ENCODE data around the gene ALDH4A1.
A peak's percentile ranks its signal among the peaks of the same experiment; 100 is the strongest.

ALDH4A1 gene

DNA sequence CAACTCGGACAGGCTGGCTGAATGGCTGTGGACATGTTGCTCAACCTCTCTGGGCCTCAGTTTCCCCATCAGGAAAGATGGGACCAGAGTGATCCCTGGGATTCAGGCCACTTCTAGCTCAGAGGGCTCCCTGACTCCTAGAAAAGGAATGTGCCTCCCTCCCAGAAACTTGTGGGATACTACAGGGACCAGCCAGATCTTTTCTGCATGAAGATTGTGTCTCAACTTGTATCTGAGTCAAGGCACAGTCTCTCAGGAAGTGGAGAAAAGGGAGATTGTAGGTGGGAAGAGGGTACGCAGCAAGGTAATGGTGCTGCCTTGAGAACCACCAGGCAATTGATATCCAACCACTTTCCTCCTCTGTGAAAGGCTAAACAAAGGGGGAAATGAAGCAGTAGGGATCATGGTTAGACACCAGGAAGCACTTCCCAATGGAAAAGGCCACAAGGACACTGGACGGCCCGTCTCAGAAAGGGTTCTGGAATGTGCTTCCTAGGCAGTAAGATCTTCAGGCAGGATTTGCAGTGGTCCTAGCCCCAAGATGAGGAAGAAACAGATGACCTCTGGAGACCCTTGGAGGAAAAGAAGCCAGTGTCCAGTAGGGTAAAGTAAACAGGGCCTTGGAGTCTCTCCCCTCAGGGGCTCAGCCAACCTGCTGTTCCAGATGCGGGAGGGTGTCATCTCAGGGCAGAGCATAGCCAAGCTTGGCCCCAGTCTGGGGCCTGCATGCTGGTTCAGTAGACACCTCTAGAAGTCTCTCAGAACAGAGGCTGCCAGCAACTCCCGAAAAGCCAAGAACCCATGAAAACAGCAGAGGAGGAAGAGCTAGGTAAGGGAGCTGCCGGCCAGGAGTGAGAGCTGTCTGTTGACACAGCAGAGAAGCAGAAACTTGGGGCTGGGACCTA, 37.3 kb upstream of the ALDH4A1 start:
- DNase-seq: no peak

DNA sequence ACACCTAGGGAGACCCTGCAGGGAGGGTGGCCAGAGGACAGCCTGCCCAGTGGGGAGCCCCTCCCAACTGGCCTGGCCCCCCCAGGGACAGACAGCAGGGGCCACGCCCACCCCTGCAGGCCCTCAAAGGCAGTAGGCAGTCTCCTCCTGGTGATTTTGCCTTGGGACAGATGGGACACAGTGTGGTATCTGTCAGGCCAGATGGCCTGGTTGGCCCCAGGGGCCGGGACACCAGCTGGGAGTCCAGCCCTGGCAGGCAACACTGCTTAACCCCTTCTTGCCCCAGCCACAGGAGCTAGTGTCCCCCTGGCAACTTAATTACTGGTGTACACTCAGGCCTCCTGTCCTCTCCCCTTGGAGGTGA, 36.3 kb upstream of the ALDH4A1 start:
- no peak for DNase-seq

DNA sequence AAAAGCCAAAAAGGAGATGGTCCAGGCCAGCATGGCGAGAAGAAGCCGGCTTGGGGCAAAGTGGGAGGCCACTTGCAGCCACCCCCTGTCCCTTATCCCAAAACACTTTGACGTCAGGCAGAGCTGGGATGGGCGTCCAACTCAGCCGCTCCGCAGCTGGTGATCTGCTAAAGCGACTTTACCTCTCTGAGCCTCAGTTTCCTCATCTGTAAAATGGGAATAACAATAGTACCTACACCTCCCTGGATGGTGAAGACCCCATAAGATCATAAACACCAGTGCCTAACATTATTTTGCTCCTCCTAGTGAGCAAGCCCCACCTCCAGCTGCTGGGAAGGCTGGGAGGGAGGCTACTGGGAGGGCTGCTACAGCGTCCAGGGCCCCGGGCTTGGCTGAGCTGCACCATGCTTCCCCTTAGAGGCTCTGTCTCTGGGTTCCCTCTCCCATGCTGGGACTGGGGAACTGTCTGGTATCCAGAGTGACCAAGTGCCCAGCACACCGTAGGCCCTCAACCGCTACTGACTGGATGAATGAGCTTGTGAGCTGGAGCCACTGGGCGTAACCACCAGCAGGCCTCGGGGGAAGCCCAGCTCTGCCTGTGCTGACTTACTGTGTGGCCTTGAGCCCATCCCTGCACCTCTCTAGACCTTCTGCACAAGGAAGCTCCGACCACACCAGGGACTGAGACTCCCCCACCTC, 35.8 kb upstream of the ALDH4A1 start:
- DNase-seq: no peak

DNA sequence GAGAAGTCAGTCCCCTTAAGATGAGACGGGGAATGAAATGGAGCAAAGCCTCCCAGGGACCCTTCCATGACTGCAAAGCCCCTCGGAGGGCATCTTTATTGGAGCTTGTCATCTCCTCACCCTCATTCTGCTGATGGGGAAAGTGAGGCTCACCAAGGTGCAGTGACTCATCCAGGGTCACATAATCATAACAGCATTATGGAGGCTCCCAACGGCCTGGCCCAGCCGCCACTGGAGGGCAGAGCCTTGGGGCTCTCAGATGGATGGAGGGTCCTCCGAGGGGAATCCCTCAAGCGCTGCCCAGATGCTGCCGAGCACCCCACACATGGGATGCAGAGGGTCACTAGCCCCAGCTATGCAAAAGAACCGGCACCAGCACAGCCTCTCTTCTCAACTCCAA, 35.2 kb upstream of the ALDH4A1 start:
- no peak for DNase-seq

DNA sequence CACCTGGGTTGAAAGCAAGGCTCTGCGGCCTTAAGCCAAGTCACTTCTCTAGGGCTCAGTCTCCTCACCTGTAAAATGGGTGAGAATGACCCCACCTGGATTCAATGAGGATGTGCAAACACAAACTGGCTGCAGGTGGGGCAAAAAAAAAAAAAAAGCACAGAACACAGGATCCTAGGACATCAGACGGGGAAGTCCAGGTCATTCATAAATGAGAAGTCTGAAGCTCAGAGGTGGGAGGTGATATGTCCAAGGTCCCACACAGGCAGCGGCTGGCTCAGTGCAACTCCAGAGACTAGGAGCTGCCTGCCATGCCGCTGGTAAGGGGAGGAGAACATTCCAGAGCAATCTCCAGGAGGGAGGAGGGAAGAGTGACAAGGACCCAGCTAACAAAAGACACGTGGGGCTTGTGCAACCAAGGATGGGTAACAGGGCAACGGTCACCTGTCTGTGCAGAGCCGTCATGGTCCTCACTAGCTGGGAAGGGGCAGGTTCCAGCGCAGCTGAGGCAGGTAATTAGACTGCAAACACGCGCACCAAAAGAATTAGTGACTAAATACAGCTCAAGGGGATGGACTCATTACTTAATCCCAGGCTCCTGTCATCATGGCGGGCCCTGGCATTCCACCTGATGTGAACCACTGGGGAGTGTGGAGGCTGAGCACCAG, 34.6 kb upstream of the ALDH4A1 start:
- DNase-seq: no peak

DNA sequence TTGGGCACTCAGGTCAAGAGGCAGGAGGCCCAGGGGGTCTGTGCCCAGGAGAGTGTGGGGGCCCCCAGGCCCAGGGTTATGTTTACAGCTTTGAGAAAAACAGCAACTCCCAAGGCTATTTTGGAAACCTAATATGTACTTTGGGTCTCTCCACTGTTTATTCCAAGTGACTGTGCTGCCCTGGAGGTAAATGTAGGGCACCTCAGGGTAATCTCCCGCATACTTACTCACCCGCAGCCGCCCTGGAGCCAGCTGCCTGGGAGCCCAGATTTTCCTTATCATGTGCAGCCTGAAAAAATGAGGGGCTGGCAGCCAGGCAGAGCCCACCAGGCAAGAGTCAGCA, 34.1 kb upstream of the ALDH4A1 start:
- DNase-seq: no peak

DNA sequence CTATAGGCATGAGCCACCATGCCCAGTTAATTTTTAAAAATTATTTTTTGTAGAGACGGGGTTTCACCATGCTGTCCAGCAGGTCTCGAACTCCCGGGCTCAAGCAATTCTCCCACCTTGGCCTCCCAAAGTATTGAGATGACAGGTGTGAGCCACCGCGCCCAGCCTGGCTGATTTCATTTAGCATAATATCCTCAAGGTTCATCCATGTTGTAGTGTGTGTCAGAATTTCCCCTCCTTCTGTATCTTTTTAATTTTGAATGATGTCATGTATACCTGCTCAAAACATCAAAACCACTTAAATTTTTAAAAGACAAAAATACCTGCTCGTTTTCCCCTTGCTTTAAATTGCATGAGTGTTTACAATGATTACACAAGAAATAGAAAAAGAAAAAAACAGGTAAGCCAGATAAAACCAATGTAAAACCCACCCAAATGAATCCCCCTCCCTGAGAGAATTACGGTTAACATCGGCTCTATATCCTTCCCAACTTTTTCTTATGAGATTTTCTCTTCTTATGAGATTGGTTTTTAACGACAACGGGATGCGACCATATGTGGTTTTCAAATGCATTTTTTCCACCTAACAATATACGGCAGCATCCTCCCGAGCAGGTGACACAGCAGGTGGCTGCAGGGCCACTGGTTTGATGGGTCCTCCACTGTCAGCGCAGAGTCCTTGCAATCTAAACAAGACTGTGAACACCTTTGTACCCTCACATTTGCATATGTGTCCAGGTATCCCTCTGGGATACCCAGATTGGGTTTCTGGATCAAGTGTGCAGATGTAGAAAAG, 32.0 kb upstream of the ALDH4A1 start:
- DNase-seq: peak; percentile 52

DNA sequence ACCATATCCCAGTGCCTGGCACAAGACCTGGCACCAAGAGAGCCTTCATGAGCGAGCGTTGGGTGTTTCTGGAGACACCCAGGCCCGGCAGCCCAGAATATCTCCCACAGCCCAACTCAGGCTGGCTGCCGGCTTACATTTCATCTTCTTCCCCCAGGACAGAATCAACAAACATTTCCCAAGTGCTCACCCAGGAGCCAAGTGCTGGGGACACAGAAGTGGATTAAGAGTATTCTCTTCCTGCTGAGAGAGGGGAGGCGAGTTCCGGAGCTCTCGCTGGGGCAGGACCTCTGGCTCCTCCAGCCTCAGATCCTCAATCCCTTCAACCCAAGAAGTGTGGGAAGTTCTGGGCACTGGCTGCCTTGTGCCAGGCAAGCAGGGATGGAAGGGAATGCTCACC, 30.5 kb upstream of the ALDH4A1 start:
- DNase-seq: no peak

DNA sequence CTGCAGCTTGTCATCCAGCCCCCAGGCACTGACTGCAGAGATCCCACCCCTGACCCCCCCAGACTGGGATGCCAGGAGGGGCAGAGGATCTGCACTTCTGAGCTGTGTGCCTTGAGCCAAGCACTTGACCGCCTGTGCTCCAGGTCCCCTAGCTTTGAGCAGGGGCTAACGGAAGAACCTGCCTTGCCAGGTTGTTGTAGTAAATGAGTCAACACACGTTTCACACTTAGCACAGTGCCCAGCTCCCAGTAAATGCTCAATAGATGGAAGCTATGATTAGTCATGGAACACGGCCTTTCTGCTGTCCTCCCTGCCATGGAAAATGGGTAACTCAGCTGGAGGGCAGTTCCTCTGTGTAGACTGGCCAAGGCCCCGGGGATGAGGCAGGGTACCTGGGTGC, 30.0 kb upstream of the ALDH4A1 start:
- no peak for DNase-seq

DNA sequence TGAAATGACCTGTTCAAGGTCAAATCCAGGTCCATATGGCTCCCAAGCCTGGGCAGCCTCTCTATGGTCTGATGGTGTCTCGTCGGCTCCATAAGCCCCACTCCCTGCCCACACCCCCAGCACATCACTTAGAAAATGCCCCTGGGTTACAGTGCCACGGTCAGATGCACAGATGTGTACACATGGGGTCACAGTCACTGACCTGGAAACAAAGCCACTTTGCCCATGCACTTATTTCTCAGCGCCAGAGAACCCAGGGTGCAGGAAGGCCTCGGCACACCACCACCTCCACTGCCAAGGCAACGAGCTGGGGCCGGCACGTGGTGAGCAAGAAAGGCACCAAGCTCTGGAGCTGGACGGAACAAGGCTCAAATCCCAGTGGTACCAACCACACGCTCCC, 29.4 kb upstream of the ALDH4A1 start:
- DNase-seq: no peak

DNA sequence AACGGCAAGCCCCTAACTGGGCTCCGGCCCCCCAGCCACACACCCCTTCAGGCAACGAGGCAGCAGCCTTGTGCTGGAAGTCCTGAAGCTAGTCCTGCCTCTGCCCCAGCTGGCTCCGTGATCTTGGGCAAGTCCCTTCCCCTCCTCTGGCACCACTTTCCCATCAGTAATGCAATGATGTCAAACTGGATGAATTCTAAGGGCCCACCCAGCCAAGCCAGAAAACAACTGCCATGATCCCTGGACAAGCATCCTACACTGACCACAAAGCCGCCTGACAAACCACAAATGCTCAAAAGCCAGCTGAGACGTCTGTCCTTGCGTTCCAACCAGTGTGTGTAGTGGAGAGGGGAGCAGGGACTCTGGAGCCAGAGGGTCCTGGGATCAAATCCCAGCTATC, 27.3 kb upstream of the ALDH4A1 start:
- DNase-seq: no peak

DNA sequence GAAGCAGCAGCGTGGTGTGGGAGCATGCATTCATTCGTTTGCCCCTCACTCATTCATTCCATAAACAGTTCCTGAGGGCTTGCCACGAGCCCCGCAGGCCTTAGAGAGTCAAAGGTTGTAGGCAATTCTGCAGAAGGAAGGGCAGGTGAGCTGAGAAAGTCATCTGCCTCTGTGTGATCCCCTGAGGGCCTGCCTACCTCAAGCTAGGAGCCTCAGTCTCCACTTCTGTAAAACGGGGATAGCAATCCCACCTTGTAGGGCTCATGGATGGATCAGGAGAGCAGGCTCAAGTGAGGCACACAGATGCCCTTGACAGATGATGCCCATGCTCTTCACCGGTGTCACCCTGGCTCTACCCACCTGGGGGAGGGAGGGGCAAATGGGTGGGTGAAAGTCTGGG, 26.6 kb upstream of the ALDH4A1 start:
- no peak for DNase-seq

DNA sequence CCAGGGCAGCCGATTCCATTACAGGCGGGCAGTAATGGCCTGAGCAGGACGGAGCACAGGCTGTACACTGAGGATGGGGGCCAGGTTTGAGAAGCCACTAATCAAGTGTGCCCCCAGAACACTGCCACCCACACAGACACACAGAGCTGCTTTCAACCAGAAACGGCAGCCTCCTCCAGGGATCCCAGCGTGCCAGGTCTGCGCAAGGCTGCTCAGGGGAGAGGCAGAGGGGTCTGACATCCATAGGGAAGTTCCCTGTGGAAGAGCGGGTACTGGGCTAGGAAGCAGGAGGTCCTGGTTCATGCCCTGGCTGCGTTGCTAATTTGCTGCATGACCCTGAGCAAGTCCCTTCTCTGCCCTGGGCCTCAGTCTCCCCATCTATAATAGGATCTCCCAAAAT, 26.1 kb upstream of the ALDH4A1 start:
- no peak for DNase-seq

DNA sequence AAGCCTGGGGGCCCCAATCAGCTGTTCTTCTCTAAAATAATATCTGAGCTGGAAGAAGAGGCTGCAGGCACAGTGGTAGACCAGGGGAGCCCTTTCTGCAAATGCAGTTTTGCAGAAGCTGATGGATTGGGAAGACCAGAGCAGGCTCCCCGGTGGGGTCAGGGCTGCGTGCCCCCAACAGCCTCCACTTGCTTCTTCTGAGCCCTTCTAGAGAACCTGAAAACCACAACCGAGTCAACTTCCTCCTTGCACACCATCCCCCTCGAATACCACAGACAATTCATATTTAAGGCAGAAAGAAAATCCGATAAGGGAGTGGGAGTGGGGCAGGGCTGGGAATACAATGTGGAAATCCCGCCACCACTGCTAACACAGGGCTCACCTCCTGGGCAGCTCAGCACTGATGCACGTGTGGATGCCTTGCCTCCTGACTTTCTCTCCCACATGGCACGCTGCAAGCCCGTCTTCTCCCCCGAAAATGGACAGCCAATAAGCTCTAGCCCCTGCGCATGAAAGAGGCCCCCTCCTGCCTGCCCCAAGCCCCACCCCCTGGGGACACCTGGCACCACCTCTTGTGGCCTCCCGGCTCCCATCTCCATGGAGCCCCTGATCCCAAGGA, 25.4 kb upstream of the ALDH4A1 start:
- DNase-seq: peak; percentile 55

DNA sequence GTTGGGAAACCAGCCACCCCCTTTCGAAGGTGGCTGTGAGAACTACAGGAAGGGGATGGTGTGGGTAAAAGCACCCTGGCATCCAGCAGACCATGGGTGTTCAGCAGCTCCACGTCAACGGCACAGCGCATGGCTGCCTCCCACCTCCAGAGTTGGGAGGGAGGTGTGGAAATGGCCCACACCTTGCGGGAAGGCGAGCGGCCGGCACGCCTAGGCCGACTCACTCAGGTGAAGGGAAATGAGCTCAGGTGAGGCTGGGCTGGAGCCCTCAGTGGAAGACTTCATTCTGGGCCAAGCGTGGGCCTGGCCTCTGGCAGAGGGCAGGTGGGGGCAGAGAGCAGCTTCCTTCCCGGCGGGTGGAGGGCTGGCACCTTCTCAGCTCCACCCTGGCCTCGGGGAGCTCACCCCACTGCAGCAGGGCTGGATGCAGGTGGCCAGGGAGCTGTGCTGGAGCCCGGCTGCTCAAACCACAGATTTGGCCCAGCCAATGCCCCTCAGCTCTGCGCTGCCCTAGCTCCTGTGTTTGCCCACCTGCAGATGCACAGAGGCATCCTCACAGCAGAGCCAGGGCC, 24.8 kb upstream of the ALDH4A1 start:
- peak; percentile 41 for DNase-seq

DNA sequence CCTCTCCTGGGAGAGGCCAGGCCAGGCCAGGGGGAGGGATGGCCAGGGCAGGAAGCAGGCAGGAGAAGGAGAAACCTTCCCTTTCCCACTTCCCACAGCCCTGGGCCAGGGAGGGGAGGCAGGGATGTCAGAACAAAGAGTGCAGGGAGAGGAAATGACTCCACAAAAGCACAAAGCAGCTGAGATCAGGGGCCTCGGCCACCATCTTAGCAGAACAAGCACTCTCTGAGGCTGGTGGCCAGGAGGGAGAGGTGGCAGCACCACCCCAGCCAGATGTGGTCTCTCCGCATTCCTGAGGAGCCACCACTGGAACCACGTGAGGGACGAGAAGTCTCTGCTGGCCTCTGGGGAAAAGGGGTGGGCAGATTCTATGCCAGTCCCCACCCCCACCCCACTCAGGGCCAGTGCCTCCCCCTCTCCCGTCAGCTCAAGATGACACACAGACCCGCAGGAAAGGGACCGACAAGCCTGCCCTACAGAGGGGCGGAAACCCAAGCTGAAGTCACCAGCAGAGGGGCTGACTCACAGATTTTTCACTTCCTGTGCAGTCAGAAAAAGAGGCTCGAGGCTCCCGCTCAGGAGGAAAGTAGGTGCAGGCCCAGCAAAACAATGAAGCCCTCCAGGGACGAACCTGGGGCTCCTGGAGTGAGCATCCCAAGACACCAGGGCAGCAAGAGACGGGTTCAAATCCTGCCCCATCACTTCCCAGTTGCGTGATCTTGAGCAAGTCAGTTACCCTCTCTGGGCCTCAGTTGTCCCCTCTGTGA, 24.1 kb upstream of the ALDH4A1 start:
- peak; percentile 88 for DNase-seq

DNA sequence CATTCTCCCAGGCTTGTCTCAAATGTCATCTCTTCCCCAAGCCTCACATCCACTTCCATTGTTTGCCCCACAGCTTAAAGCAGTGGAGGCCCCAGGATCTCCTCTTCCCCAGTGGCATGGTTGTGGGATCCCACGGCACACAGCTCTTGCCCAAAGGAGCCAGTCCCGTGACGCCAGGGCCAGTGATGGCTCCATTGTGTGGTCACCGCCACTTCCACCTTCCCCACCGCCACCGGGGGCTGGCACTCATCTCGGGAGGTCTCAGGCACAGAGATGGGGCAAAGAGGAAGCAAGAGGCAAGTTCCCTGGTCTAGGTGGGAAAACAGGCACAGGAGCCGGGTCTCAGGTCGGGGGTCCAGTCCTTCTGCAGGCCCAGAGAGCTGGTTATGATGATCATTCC, 22.9 kb upstream of the ALDH4A1 start:
- DNase-seq: no peak

DNA sequence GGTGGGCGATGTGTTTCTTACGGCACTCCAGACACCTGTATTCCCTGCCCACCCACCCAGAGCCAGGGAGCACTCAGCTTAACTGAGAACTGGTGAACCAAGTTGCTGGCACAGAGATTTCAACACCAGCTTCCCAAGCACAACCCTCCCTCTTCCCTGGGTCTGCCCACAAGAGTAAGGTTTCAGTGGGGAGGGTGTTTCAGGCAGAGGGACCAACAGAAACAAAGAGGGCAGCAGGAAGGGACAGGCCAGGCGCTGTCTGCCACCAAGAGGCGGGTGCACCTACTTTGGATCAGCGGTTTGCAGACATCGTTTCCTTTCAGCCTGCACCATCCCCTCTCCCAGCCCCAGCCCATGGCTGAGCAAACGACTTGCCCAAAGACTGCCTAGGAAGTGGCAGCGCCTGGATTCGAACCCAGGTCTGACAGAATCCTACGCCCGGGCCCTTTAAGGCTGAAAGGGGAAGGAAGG, 21.9 kb upstream of the ALDH4A1 start:
- DNase-seq: peak; percentile 24

DNA sequence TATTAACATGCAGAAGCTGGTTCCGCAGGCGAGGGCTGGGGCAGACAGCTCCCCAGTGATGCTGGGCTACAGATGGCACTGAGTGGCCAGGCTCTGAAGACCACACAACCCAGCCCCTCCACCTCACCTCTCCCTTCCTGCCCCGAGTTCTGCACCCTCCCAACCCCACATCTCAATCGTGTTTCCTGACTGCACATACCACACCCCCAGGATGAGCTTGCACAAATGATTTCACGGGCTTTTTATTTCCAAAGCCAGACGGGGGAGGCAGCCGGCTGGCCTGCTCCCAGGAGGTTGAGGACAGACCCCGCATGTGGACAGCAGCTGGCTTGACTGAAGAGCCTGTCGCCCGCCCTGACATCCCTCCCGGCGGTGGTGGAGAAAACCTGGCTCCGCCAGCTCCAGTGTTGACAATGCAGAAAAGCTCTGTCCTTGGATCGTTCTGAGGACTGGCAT, 21.4 kb upstream of the ALDH4A1 start:
- DNase-seq: peak; percentile 37

DNA sequence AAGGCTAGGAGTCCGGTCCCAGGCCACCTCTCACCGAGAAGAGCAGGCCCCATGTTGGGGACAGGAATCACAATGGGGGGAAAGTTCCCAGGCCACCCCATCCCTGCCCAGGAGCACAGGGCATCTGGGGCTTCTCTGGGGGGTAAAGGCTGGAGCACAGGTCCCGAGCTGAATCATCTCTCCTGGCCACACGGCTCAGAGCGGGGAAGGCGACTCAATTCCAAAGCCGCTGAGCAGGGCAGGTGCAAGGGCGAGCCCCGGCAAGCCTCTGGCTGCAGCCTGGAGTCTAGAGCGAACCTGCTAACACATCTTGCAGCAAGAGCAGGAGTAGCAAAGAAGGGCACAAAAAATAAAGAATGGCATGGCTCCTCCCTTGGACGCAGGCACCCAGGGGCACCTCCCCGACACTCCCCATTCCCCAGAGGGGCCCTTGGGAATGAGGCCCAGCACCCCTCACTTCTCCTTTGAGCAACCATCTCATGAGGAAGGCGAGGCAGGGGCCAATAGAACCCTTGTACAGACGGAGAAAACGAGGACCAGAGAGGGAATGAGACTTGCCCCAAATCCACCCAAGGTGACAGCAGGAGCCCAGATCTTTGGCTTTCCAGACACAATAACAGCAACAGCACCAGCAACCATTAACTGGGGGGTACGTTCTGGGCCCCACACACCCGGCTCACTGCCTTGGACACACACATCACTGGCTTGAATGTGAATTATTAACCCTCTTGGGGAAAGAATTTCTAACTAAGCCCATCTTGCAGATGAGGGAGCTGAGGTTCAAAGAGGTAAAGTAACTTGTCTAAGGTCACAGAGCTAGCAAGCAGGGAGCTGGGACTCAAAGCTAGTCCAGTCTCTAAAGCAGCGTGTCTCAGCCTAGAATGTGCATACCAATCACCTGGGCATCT, 20.7 kb upstream of the ALDH4A1 start:
- no peak for DNase-seq
